Measurements from ENCODE around the gene SPTBN2. TPM values are rescaled to one million over a fixed set of nuclear protein-coding genes. Genes with fewer than 3 reads are reported as not detected.

SPTBN2 gene
- 17.0 and 17.4 TPM in 2 replicates for total RNA-seq (2014; rRNA removed; shearing (Covaris generic))
- 39.8 and 52.5 TPM in 2 replicates for polyA plus RNA-seq (2014; cell fraction: nucleus; rRNA removed)

GRCh38 chr11:66728693-66729385 is at the start of gene SPTBN2:
SPTBN2 (minus strand) TSS chr11:66729216; CDS start chr11:66721240, 7,976 bp downstream.
- no peak for DNase-seq (ENCODE audit: extremely low read depth, low read depth)

- DNase-seq (ENCODE audit: extremely low read depth, low read depth) = no peak
These were observed 39.8 kb upstream of the SPTBN2 start for GRCh38 chr11:66768818-66769217.

- no peak for DNase-seq (ENCODE audit: extremely low read depth, low read depth)
These were observed 39.1 kb upstream of the SPTBN2 start for GRCh38 chr11:66768088-66768521.

GRCh38 chr11:66767666-66768065 is 38.6 kb upstream of the SPTBN2 start:
- DNase-seq (ENCODE audit: extremely low read depth, low read depth) = no peak

- no peak for DNase-seq (ENCODE audit: extremely low read depth, low read depth)
These were observed 37.7 kb upstream of the SPTBN2 start for GRCh38 chr11:66766681-66767080.

- no peak for DNase-seq (ENCODE audit: extremely low read depth, low read depth)
These were observed 33.1 kb upstream of the SPTBN2 start for GRCh38 chr11:66762088-66762487.

- DNase-seq (ENCODE audit: extremely low read depth, low read depth) = no peak
These were observed 23.1 kb upstream of the SPTBN2 start for GRCh38 chr11:66752148-66752547.

- no peak for DNase-seq (ENCODE audit: extremely low read depth, low read depth)
These were observed 20.1 kb upstream of the SPTBN2 start for GRCh38 chr11:66749091-66749490.

- no peak for DNase-seq (ENCODE audit: extremely low read depth, low read depth)
These were observed 18.5 kb upstream of the SPTBN2 start for GRCh38 chr11:66747480-66747879.

- DNase-seq (ENCODE audit: extremely low read depth, low read depth) = no peak
These were observed 16.6 kb upstream of the SPTBN2 start for GRCh38 chr11:66745356-66746235.

GRCh38 chr11:66744485-66745355 is 15.7 kb upstream of the SPTBN2 start:
- DNase-seq (ENCODE audit: extremely low read depth, low read depth) = peak; percentile 62

- no peak for DNase-seq (ENCODE audit: extremely low read depth, low read depth)
These were observed 14.4 kb upstream of the SPTBN2 start for GRCh38 chr11:66743271-66743968.

GRCh38 chr11:66741153-66741552 is 12.1 kb upstream of the SPTBN2 start:
- no peak for DNase-seq (ENCODE audit: extremely low read depth, low read depth)

GRCh38 chr11:66739983-66740382 is 11.0 kb upstream of the SPTBN2 start:
- no peak for DNase-seq (ENCODE audit: extremely low read depth, low read depth)

- DNase-seq (ENCODE audit: extremely low read depth, low read depth) = no peak
These were observed 5.2 kb upstream of the SPTBN2 start for GRCh38 chr11:66734215-66734614.

- no peak for DNase-seq (ENCODE audit: extremely low read depth, low read depth)
These were observed 431 bp upstream of the SPTBN2 start for GRCh38 chr11:66729447-66729846.

- no peak for DNase-seq (ENCODE audit: extremely low read depth, low read depth)
These were observed 851 bp downstream of the SPTBN2 start for GRCh38 chr11:66728038-66728692.

GRCh38 chr11:66727282-66728037 is 1.6 kb downstream of the SPTBN2 start:
- DNase-seq (ENCODE audit: extremely low read depth, low read depth) = no peak

GRCh38 chr11:66725647-66726046 is 3.4 kb downstream of the SPTBN2 start:
- no peak for DNase-seq (ENCODE audit: extremely low read depth, low read depth)
